Thoracic aorta (tissue), 2 donors: ENCODE measurements around the gene LPIN1. TPM values are rescaled to one million over a fixed set of nuclear protein-coding genes. Genes with fewer than 3 reads are reported as not detected.

Source experiments
- ATAC-seq: fragments of 150-250 bp; one replicate; pipeline ENCODE4 v1.8.0; 2017; ENCODE audit warnings: low read depth; ENCODE audit not compliant: insufficient number of reproducible peaks, low FRiP score
- DNase-seq: peaks from one replicate; pipeline ENCODE4 v3.0.0-alpha.2; 2020; ENCODE audit warnings: low spot score
- H3K27ac ChIP-seq, 2 donors: fragments of 200-600 bp; sonication (generic); 1 replicate in 1 of 2; 2 replicates in 1 of 2; pipeline ENCODE4 v1.5.1; 2016; ENCODE audit warnings: mild to moderate bottlenecking in 2 of 2, moderate library complexity in 2 of 2
- H3K27me3 ChIP-seq: fragments of 200-600 bp; sonication (generic); replicated peaks from 2 replicates; pipeline ENCODE4 v1.6.0; 2016; ENCODE audit warnings: mild to moderate bottlenecking; ENCODE audit not compliant: insufficient read depth
- H3K36me3 ChIP-seq: fragments of 200-600 bp; sonication (generic); one replicate; pipeline ENCODE4 v1.5.1; 2016
- H3K4me1 ChIP-seq, 2 donors: fragments of 200-600 bp; sonication (generic); 1 replicate in 1 of 2; 2 replicates in 1 of 2; pipeline versions ENCODE4 v1.5.1 to v1.6.0; 2016; ENCODE audit warnings: low read depth in 2 of 2, mild to moderate bottlenecking in 1 of 2; ENCODE audit not compliant: control insufficient read depth in 1 of 2
- H3K4me3 ChIP-seq: fragments of 200-600 bp; sonication (generic); 2 replicates; pipeline ENCODE4 v1.5.1; 2016; ENCODE audit warnings: mild to moderate bottlenecking
- H3K9me3 ChIP-seq: fragments of 200-600 bp; sonication (generic); 2 replicates; pipeline ENCODE4 v1.5.1; 2016
- total RNA-seq, 2 donors: library from RNA; depleted of rRNA; stranded (reverse); fragments of >200 nt; gene quantifications; one replicate each; pipeline versions ENCODE4 v1.1.0 to v1.2.3, GENCODE V29; 2016
- TF ChIP-seq, protein P1 (sequence below): fragments of 200-600 bp; sonication (generic); IDR thresholded peaks from one replicate; pipeline ENCODE4 v1.5.1; 2019; ENCODE audit warnings: antibody characterized with exemption

LPIN1 gene
- total RNA-seq, 2 donors from 2014 or later, result 24.5 to 55.8 TPM

GRCh38 chr2:11789243-11789642 is 42.8 kb downstream of the LPIN1 start:
- ATAC-seq (no peak), DNase-seq (no peak)
- H3K36me3 ChIP-seq, result peaks cover 51% of the 10 kb centered on the region

GRCh38 chr2:11790228-11790627 is 43.8 kb downstream of the LPIN1 start:
- peaks cover 59% of the 10 kb centered on the region for H3K36me3 ChIP-seq
- ATAC-seq, result no peak
- H3K27me3 ChIP-seq, result no peaks in the 10 kb centered on the region
- no peaks in the 10 kb centered on the region for H3K4me1 ChIP-seq
- no peak overlapping the region for H3K4me3 ChIP-seq
- no peaks in the 10 kb centered on the region for H3K9me3 ChIP-seq
- no peak for DNase-seq
- TF ChIP-seq, protein P1, sequence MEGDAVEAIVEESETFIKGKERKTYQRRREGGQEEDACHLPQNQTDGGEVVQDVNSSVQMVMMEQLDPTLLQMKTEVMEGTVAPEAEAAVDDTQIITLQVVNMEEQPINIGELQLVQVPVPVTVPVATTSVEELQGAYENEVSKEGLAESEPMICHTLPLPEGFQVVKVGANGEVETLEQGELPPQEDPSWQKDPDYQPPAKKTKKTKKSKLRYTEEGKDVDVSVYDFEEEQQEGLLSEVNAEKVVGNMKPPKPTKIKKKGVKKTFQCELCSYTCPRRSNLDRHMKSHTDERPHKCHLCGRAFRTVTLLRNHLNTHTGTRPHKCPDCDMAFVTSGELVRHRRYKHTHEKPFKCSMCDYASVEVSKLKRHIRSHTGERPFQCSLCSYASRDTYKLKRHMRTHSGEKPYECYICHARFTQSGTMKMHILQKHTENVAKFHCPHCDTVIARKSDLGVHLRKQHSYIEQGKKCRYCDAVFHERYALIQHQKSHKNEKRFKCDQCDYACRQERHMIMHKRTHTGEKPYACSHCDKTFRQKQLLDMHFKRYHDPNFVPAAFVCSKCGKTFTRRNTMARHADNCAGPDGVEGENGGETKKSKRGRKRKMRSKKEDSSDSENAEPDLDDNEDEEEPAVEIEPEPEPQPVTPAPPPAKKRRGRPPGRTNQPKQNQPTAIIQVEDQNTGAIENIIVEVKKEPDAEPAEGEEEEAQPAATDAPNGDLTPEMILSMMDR, result no peak
- H3K27ac ChIP-seq, result no peak overlapping the region

More at GRCh38 chr2:11789243-11789642, 42.8 kb downstream of the LPIN1 start:
- H3K4me1 ChIP-seq, result no peaks in the 10 kb centered on the region
- TF ChIP-seq, protein P1, result no peak
- H3K4me3 ChIP-seq, result no peak overlapping the region
- H3K27me3 ChIP-seq, result no peaks in the 10 kb centered on the region
- H3K27ac ChIP-seq, result no peak overlapping the region
- no peaks in the 10 kb centered on the region for H3K9me3 ChIP-seq

GRCh38 chr2:11795590-11795989 is 49.2 kb downstream of the LPIN1 start:
- Histone ChIP-seq H3K4me1 (no peaks in the 10 kb centered on the region), H3K27ac (no peak overlapping the region), H3K36me3 (peaks cover 43% of the 10 kb centered on the region), H3K27me3 (no peaks in the 10 kb centered on the region), H3K9me3 (no peaks in the 10 kb centered on the region), H3K4me3 (no peak overlapping the region)
- TF ChIP-seq, protein P1, result no peak
- DNase-seq (no peak), ATAC-seq (no peak)

DNA sequence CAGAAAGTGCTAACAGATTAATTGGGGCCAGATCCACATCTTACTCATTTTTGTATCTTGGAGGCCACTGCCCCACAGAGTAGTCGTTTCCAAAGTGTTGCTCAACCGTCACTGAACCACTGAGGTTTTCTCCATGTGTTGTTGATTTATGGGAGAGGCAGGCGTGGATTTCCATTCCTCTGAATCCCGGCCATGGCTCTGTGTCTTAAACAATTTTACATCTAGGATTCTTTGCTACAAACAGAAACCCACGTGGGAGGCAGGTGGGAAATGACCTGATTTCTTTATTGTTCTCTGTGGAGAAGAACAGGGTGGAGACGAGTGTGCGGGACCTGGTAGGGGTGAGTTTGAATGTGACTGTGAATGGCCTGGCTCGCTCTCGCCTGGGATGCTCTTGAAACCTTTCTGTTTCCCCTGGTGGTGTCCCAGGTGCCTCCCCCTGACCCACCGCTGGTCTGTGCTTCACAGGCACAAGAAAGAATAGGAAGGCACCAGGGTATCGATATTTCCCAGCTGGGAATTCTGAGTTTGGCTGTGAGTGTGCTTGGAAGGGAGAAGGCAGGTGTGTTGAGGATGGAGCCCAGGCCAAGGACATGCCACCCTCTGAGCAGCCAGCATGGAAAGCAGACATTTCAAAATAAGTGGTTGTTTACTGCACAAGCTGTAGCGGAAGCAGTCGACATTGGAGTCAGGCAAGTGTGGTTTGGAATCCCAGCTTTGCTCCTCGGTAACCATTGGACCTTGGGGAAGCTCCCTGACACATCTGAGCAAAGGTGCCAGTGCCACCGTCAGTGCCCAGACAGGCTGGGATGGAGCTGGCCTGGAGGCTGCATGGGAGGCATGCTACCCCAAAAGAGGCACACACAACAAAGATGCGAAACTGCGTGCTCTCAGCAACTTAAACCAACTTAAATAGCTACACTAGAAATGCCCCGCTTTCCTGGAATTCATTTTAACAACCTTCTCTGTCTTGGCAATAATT is 50.0 kb downstream of the LPIN1 start:
- Histone ChIP-seq H3K27me3 (no peaks in the 10 kb centered on the region), H3K4me1 (no peaks in the 10 kb centered on the region), H3K27ac (no peak overlapping the region), H3K9me3 (no peaks in the 10 kb centered on the region), H3K36me3 (peaks cover 48% of the 10 kb centered on the region), H3K4me3 (no peak overlapping the region)
- ATAC-seq (no peak), DNase-seq (no peak)
- TF ChIP-seq, protein P1, result no peak

DNA sequence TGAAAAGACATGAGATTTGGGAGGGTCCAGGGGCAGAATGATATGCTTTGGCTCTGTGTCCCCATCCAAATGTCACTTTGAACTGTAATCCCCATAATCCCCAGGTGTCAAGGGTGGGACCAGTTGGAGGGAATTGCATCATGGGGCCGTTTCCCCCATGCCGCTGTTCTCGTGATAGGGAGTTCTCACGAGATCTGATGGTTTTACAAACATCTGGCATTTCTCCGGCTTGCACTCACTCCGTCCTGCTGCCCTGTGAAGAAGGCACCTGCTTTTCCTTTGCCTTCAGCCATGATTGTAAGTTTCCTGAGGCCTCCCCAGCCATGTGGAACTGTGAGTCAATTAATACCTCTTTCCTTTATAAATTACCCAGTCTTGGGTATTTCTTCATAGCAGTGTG is 51.4 kb downstream of the LPIN1 start:
- Histone ChIP-seq H3K4me3 (no peak overlapping the region), H3K27me3 (no peaks in the 10 kb centered on the region), H3K27ac (no peak overlapping the region), H3K36me3 (peaks cover 43% of the 10 kb centered on the region), H3K9me3 (no peaks in the 10 kb centered on the region), H3K4me1 (no peaks in the 10 kb centered on the region)
- DNase-seq (no peak), ATAC-seq (no peak)
- TF ChIP-seq, protein P1, result no peak
